Measurements from ENCODE around the gene MPPED2.

- TF ChIP-seq CTCF (IDR thresholded peaks at IDR 0.05) (no peak), POLR2A (IDR thresholded peaks at IDR 0.05) (no peak)
Observed at GRCh38 chr11:30455025-30455424, 131.1 kb downstream of the MPPED2 start.
